Naive thymus-derived CD4-positive, alpha-beta T cell (primary cell): Measurements from ENCODE around the gene SLC27A3. TPM values are rescaled to one million over a fixed set of nuclear protein-coding genes. Genes with fewer than 3 reads are reported as not detected.
A peak's percentile ranks its signal among the peaks of the same experiment; 100 is the strongest.

Experiments
- ATAC-seq: fragments of 150-1000 bp; cut with Tn5 transposase; 2 replicates; pipeline ENCODE4 v1.10.0; 2021; ENCODE audit warnings: mild to moderate bottlenecking, moderate library complexity
- CTCF ChIA-PET: fragments of 350-600 bp; sonication (Branson Sonifier 250); formaldehyde crosslinking; loops from one replicate; lab custom pipeline; 2021; ENCODE audit warnings: antibody characterized with exemption; lab: Charles Lee
- POLR2A ChIA-PET: fragments of 350-600 bp; sonication (Branson Sonifier 250); formaldehyde crosslinking; loops from one replicate; lab custom pipeline; 2021; ENCODE audit warnings: antibody characterized with exemption, inconsistent platforms; lab: Charles Lee
- DNase-seq, 9 donors: peaks; one replicate each; pipeline versions ENCODE4 v3.0.0 to v3.0.0-alpha.2; 2020 to 2022; ENCODE audit warnings: mixed read lengths in 1 of 9
- H3K27ac ChIP-seq: one replicate; pipeline ENCODE4 v1.7.0; 2013; ENCODE audit warnings: mild to moderate bottlenecking, low read depth, low read length, moderate library complexity
- H3K27me3 ChIP-seq, 2 donors: one replicate each; pipeline ENCODE4 v1.7.0; 2013; ENCODE audit warnings: low read length in 2 of 2, mild to moderate bottlenecking in 2 of 2, moderate library complexity in 2 of 2; ENCODE audit not compliant: control insufficient read depth in 2 of 2, insufficient read depth in 2 of 2
- H3K36me3 ChIP-seq, 3 experiments: 1 replicate in 2 of 3; 2 replicates in 1 of 3; pipeline ENCODE4 v1.7.0; 2013; ENCODE audit warnings: low read length in 3 of 3, mild to moderate bottlenecking in 3 of 3, moderate library complexity in 1 of 3; ENCODE audit not compliant: insufficient read depth in 3 of 3, control insufficient read depth in 2 of 3
- H3K4me1 ChIP-seq, 2 donors: one replicate each; pipeline ENCODE4 v1.7.0; 2013; ENCODE audit warnings: low read length in 2 of 2, mild to moderate bottlenecking in 2 of 2, moderate library complexity in 1 of 2; ENCODE audit not compliant: control insufficient read depth in 2 of 2, insufficient read depth in 2 of 2
- H3K4me3 ChIP-seq: 2 replicates; pipeline ENCODE4 v1.7.0; 2013; ENCODE audit warnings: mild to moderate bottlenecking, low read length
- H3K9me3 ChIP-seq, 3 experiments: 1 replicate in 2 of 3; 2 replicates in 1 of 3; pipeline ENCODE4 v1.7.0; 2013; ENCODE audit warnings: low read length in 3 of 3; ENCODE audit not compliant: control insufficient read depth in 2 of 3
- H3K27ac Mint-ChIP-seq, 9 donors: one replicate each; pipeline ENCODE4 v1.8.0; 2020 to 2022; ENCODE audit warnings: mixed read lengths in 9 of 9, mild to moderate bottlenecking in 8 of 9, moderate library complexity in 5 of 9, inconsistent platforms in 2 of 9
- H3K27me3 Mint-ChIP-seq, 5 donors: one replicate each; pipeline ENCODE4 v1.8.0; 2021 to 2022; ENCODE audit warnings: mixed read lengths in 5 of 5, mild to moderate bottlenecking in 1 of 5
- H3K36me3 Mint-ChIP-seq, 5 donors: one replicate each; pipeline ENCODE4 v1.8.0; 2020 to 2022; ENCODE audit warnings: mixed read lengths in 5 of 5, mild to moderate bottlenecking in 3 of 5, inconsistent platforms in 1 of 5
- H3K4me1 Mint-ChIP-seq, 7 donors: one replicate each; pipeline ENCODE4 v1.8.0; 2020 to 2022; ENCODE audit warnings: mixed read lengths in 7 of 7, mild to moderate bottlenecking in 3 of 7, inconsistent platforms in 1 of 7
- H3K4me3 Mint-ChIP-seq, 10 donors: one replicate each; pipeline ENCODE4 v1.8.0; 2020 to 2022; ENCODE audit warnings: mild to moderate bottlenecking in 10 of 10, mixed read lengths in 10 of 10, moderate library complexity in 6 of 10, inconsistent platforms in 2 of 10
- H3K9me3 Mint-ChIP-seq, 11 donors: one replicate each; pipeline ENCODE4 v1.8.0; 2020 to 2022; ENCODE audit warnings: mixed read lengths in 11 of 11, mild to moderate bottlenecking in 4 of 11, inconsistent platforms in 1 of 11, moderate library complexity in 1 of 11
- intact Hi-C, 2 donors: fragments of 100-400 bp; cut with micrococcal nuclease; formaldehyde crosslinking; loops; one replicate each; pipeline ENCODE4 v1.15.1; 2023
- polyA plus RNA-seq, 2 donors: library from polyadenylated mRNA; unstranded; fragments of 300-500 nt; fragmentation: Illumina TruSeq; gene quantifications; one replicate each; pipeline ENCODE4 v1.2.3, GENCODE V29; 2021
- total RNA-seq, 6 experiments: library from RNA in 5 of 6; stranded (reverse) in 5 of 6; gene quantifications; 1 replicate in 5 of 6; 2 replicates in 1 of 6; pipeline ENCODE4 v1.2.3 and lab custom pipeline; 2021 to 2026

The SLC27A3 gene
- total and polyA plus RNA-seq, 7 experiments from 2014 or later = 3.4 to 34.2 (median 11.0) TPM

GRCh38 chr1:153786038-153786790 lies 11.0 kb downstream of the SLC27A3 start:
- no peaks in the 10 kb centered on the region for H3K9me3 ChIP-seq
- POLR2A ChIA-PET = interaction anchor here (0.7 to 2.6 kb wide), 3 partner anchors 182 to 205 kb away, joined by 3 to 15 read pairs (median 3); partner anchors contain the start of genes CREB3L4, JTB and RPS27
- CTCF ChIA-PET = no interaction called here

GRCh38 chr1:153789478-153790034 lies 14.3 kb downstream of the SLC27A3 start:
- no peaks in the 10 kb centered on the region for H3K9me3 ChIP-seq
- POLR2A ChIA-PET = interaction anchor here (0.9 to 1.2 kb wide), 2 partner anchors 14 to 201 kb away, joined by 3 to 7 read pairs; partner anchors contain the start of genes RPS27 and SLC27A3
- H3K27me3 Mint-ChIP-seq = peaks cover 0 to 8% (median 6%) of the 10 kb centered on the region in 5 donors
- CTCF ChIA-PET = interaction anchor here (0.6 to 2.3 kb wide), 2 partner anchors 185 to 197 kb away, joined by 3 to 8 read pairs; partner anchors contain the start of gene RAB13
- H3K36me3 ChIP-seq = no peaks in the 10 kb centered on the region
- peak overlapping the region in 4 of 9 donors; percentile 5 to 84 (median 28) for H3K27ac Mint-ChIP-seq
- no peaks in the 10 kb centered on the region for H3K4me1 ChIP-seq
- H3K27ac ChIP-seq = no peak overlapping the region
- ATAC-seq = no peak
- H3K4me3 Mint-ChIP-seq = peak overlapping the region in 8 of 10 donors; percentile 18 to 71 (median 54)
- DNase-seq = peak in 2 of 9 donors; percentile 17 to 23
- H3K27me3 ChIP-seq = no peaks in the 10 kb centered on the region
- H3K9me3 Mint-ChIP-seq = no peaks in the 10 kb centered on the region
- H3K36me3 Mint-ChIP-seq = peaks cover 0 to 3% (median 0%) of the 10 kb centered on the region in 5 donors
- intact Hi-C loops = loop anchor here (2.0 to 10.0 kb wide), 2 partner anchors 365 to 483 kb away; partner anchors contain the start of genes HAX1 (in 1 of the 2) and NUP210L (in 1 of the 2)
- peaks cover 0 to 29% (median 20%) of the 10 kb centered on the region in 7 donors for H3K4me1 Mint-ChIP-seq
- no peak overlapping the region for H3K4me3 ChIP-seq

More at GRCh38 chr1:153786038-153786790, 11.0 kb downstream of the SLC27A3 start:
- Mint-ChIP-seq H3K27me3 (peaks cover 0 to 8% (median 6%) of the 10 kb centered on the region in 5 donors), H3K36me3 (peaks cover 0 to 3% (median 0%) of the 10 kb centered on the region in 5 donors), H3K4me1 (peaks cover 0 to 37% (median 31%) of the 10 kb centered on the region in 7 donors), H3K4me3 (no peak overlapping the region), H3K9me3 (no peaks in the 10 kb centered on the region), H3K27ac (no peak overlapping the region)
- DNase-seq (no peak), ATAC-seq (no peak)
- Histone ChIP-seq H3K27ac (no peak overlapping the region), H3K4me3 (no peak overlapping the region), H3K4me1 (peaks cover 0 to 10% of the 10 kb centered on the region in 2 donors), H3K36me3 (peaks cover 0 to 3% (median 0%) of the 10 kb centered on the region in 3 experiments), H3K27me3 (no peaks in the 10 kb centered on the region)
- intact Hi-C loops = loop anchor here in 1 of 2 donors (10.0 kb wide), 1 partner anchor 369 kb away; the partner anchor contains the start of gene NUP210L

GRCh38 chr1:153790313-153790965 lies 15.2 kb downstream of the SLC27A3 start:
- no peaks in the 10 kb centered on the region for H3K9me3 Mint-ChIP-seq
- ATAC-seq (peak; percentile 66), DNase-seq (no peak)
- H3K27ac Mint-ChIP-seq = peak overlapping the region in 2 of 9 donors; percentile 14 to 84
- Histone ChIP-seq H3K27me3 (no peaks in the 10 kb centered on the region), H3K9me3 (no peaks in the 10 kb centered on the region), H3K4me3 (no peak overlapping the region), H3K4me1 (no peaks in the 10 kb centered on the region), H3K27ac (no peak overlapping the region), H3K36me3 (no peaks in the 10 kb centered on the region)
- H3K36me3 Mint-ChIP-seq = peaks cover 0 to 3% (median 0%) of the 10 kb centered on the region in 5 donors
- H3K4me1 Mint-ChIP-seq = peaks cover 0 to 31% (median 20%) of the 10 kb centered on the region in 7 donors
- intact Hi-C loops = loop anchor here in 1 of 2 donors (2.0 kb wide), 1 partner anchor 482 kb away; the partner anchor contains the start of gene HAX1
- ChIA-PET CTCF (interaction anchor here (1.1 to 2.3 kb wide), 2 partner anchors 158 to 196 kb away, joined by 3 to 8 read pairs; partner anchors contain the start of gene RAB13), POLR2A (interaction anchor here (0.9 kb wide), 1 partner anchor 200 kb away, joined by 7 read pairs; the partner anchor contains the start of gene RPS27)
- peaks cover 0 to 8% (median 6%) of the 10 kb centered on the region in 5 donors for H3K27me3 Mint-ChIP-seq
- H3K4me3 Mint-ChIP-seq = peak overlapping the region in 6 of 10 donors; percentile 1 to 71 (median 51)

- POLR2A ChIA-PET = interaction anchor here (0.6 to 1.0 kb wide), 2 partner anchors 154 to 176 kb away, joined by 3 to 4 read pairs; no protein-coding TSS in a partner anchor
- intact Hi-C loops = loop anchor here in 1 of 2 donors (1.0 to 2.0 kb wide), 2 partner anchors 8 to 482 kb away; partner anchors contain the start of gene HAX1
- DNase-seq = peak in 1 of 9 donors; percentile 30
Observed at GRCh38 chr1:153790966-153791647, 15.9 kb downstream of the SLC27A3 start.

GRCh38 chr1:153791648-153792253 lies 16.5 kb downstream of the SLC27A3 start:
- H3K36me3 Mint-ChIP-seq = peaks cover 0 to 3% (median 0%) of the 10 kb centered on the region in 5 donors
- H3K27me3 Mint-ChIP-seq = peaks cover 0 to 8% (median 6%) of the 10 kb centered on the region in 5 donors
- CTCF ChIA-PET = interaction anchor here (0.6 to 0.7 kb wide), 3 partner anchors 192 to 208 kb away, joined by 3 to 5 read pairs (median 5); no protein-coding TSS in a partner anchor
- H3K27ac Mint-ChIP-seq = peak overlapping the region in 1 of 9 donors; percentile 84
- peak in 1 of 9 donors; percentile 46 for DNase-seq
- POLR2A ChIA-PET = interaction anchor here (0.6 to 1.0 kb wide), 2 partner anchors 153 to 175 kb away, joined by 3 to 4 read pairs; no protein-coding TSS in a partner anchor
- H3K9me3 Mint-ChIP-seq = no peaks in the 10 kb centered on the region
- H3K27me3 ChIP-seq = no peaks in the 10 kb centered on the region
- peak; percentile 28 for ATAC-seq
- no peaks in the 10 kb centered on the region for H3K36me3 ChIP-seq
- H3K4me3 Mint-ChIP-seq = peak overlapping the region in 1 of 10 donors; percentile 70
- H3K4me1 Mint-ChIP-seq = peaks cover 0 to 34% (median 21%) of the 10 kb centered on the region in 7 donors
- intact Hi-C loops = loop anchor here in 1 of 2 donors (1.0 to 2.0 kb wide), 2 partner anchors 8 to 481 kb away; partner anchors contain the start of gene HAX1
- no peak overlapping the region for H3K4me3 ChIP-seq
- peaks cover 0 to 2% of the 10 kb centered on the region in 2 donors for H3K4me1 ChIP-seq
- no peaks in the 10 kb centered on the region for H3K9me3 ChIP-seq
- H3K27ac ChIP-seq = no peak overlapping the region

More at GRCh38 chr1:153790966-153791647, 15.9 kb downstream of the SLC27A3 start:
- Mint-ChIP-seq H3K27ac (peak overlapping the region in 3 of 9 donors; percentile 14 to 84 (median 14)), H3K4me1 (peaks cover 0 to 31% (median 20%) of the 10 kb centered on the region in 7 donors), H3K27me3 (peaks cover 0 to 8% (median 6%) of the 10 kb centered on the region in 5 donors), H3K9me3 (no peaks in the 10 kb centered on the region), H3K4me3 (peak overlapping the region in 4 of 10 donors; percentile 0 to 70 (median 26)), H3K36me3 (peaks cover 0 to 3% (median 0%) of the 10 kb centered on the region in 5 donors)
- Histone ChIP-seq H3K27me3 (no peaks in the 10 kb centered on the region), H3K36me3 (no peaks in the 10 kb centered on the region), H3K27ac (no peak overlapping the region), H3K4me1 (no peaks in the 10 kb centered on the region), H3K9me3 (no peaks in the 10 kb centered on the region), H3K4me3 (no peak overlapping the region)
- CTCF ChIA-PET = interaction anchor here (1.1 to 2.3 kb wide), 2 partner anchors 158 to 195 kb away, joined by 3 to 8 read pairs; partner anchors contain the start of gene RAB13
- peak; percentile 92 for ATAC-seq
